ENCODE measurements around the gene ME1. TPM values are rescaled to one million over a fixed set of nuclear protein-coding genes. Genes with fewer than 3 reads are reported as not detected.

ME1 gene
- total RNA-seq, 1 experiment from 2014 or later: 7.8 TPM

GRCh38 chr6:83303426-83303825 is 127.4 kb downstream of the ME1 start:
- H3K4me1 Mint-ChIP-seq: no peaks in the 10 kb centered on the region
- whole genome bisulfite sequencing (ENCODE audit: extremely low coverage, insufficient read length, low lambda C conversion rate): no CpG with 5 or more reads among the region's 1 CpG
- H3K56ac ChIP-seq (ENCODE audit: insufficient read length, low read depth, low read length): no peak overlapping the region

More at GRCh38 chr6:83303426-83303825, 127.4 kb downstream of the ME1 start:
- Histone ChIP-seq H2BK15ac (ENCODE audit: low read depth, low read length) (no peak overlapping the region), H4K5ac (ENCODE audit: insufficient read length, low read depth, low read length) (no peak overlapping the region), H3K14ac (ENCODE audit: insufficient read depth, low read length) (no peak overlapping the region), H2BK5ac (ENCODE audit: insufficient read length, low read length) (no peak overlapping the region), H4K91ac (ENCODE audit: insufficient read length, low read depth, low read length) (no peak overlapping the region), H2AK5ac (ENCODE audit: insufficient read length, low read length) (no peak overlapping the region), H3K4ac (ENCODE audit: low read depth, low read length) (no peak overlapping the region), H3K79me1 (ENCODE audit: insufficient read depth, low read depth, low read length, poor library complexity, severe bottlenecking) (no peaks in the 10 kb centered on the region), H3K23ac (ENCODE audit: insufficient read length, low read depth, low read length) (no peak overlapping the region), H4K20me1 (ENCODE audit: control insufficient read depth, insufficient read depth, insufficient read length) (no peaks in the 10 kb centered on the region), H3K4me1 (ENCODE audit: insufficient read depth, low read length) (no peaks in the 10 kb centered on the region), H3T11ph (ENCODE audit: low read length) (no peak overlapping the region), H2BK20ac (ENCODE audit: low read depth, low read length, poor library complexity, severe bottlenecking) (no peak overlapping the region), H2AFZ (ENCODE audit: low read length) (no peak overlapping the region), H4K8ac (replicated peaks; ENCODE audit: insufficient read length, low read depth, low read length) (no peak overlapping the region), H3K27ac (ENCODE audit: insufficient read length, low read depth, low read length) (no peak overlapping the region), H3K18ac (ENCODE audit: insufficient read length, low read depth, low read length) (no peak overlapping the region), H3K9ac (ENCODE audit: extremely low read depth, insufficient read length, low read length) (no peak overlapping the region), H3K4me2 (ENCODE audit: insufficient read depth, insufficient read length, low read length) (no peak overlapping the region), H3K79me2 (ENCODE audit: insufficient read depth, low read length) (no peaks in the 10 kb centered on the region), H3K9me3 (ENCODE audit: control insufficient read depth, low read depth, low read length) (no peaks in the 10 kb centered on the region), H3K27me3 (ENCODE audit: insufficient read depth, low read length) (no peaks in the 10 kb centered on the region), H2BK12ac (ENCODE audit: insufficient read length, low read depth, low read length) (no peak overlapping the region), H2BK120ac (ENCODE audit: low read depth, low read length, poor library complexity, severe bottlenecking) (no peak overlapping the region), H3K23me2 (ENCODE audit: insufficient read length, low read depth, low read length, poor library complexity, severe bottlenecking) (no peaks in the 10 kb centered on the region)
- no peak overlapping the region for H3K27ac Mint-ChIP-seq
- H3K27me3 Mint-ChIP-seq (ENCODE audit: low read depth): no peaks in the 10 kb centered on the region
- no peak for DNase-seq
- no peaks in the 10 kb centered on the region for H3K9me3 Mint-ChIP-seq
- H3K36me3 Mint-ChIP-seq (ENCODE audit: insufficient read depth in 1 of 3, low read depth in 3 of 3): no peaks in the 10 kb centered on the region
- TF ChIP-seq CTCF (conservative IDR thresholded peaks at IDR 0.05): no peak
- no peak overlapping the region for H3K4me3 Mint-ChIP-seq
